H7 (cell line): ENCODE data around the gene FOXN3. TPM values are rescaled to one million over a fixed set of nuclear protein-coding genes. Genes with fewer than 3 reads are reported as not detected.

Experiments used
- DNase-seq: peaks from one replicate; pipeline ENCODE4 v3.0.0; 2012
- H3K27me3 ChIP-seq: 2 replicates; pipeline ENCODE4 v1.6.0; 2011; ENCODE audit warnings: mild to moderate bottlenecking, low read length; ENCODE audit not compliant: control insufficient read depth, insufficient read depth
- H3K36me3 ChIP-seq: replicated peaks from 2 replicates; pipeline ENCODE4 v1.5.1; 2011; ENCODE audit warnings: low read length; ENCODE audit not compliant: control insufficient read depth, insufficient read depth
- H3K4me3 ChIP-seq: 2 replicates; pipeline ENCODE4 v1.5.1; 2011; ENCODE audit warnings: low read depth, mild to moderate bottlenecking, control low read depth, low read length, moderate library complexity; ENCODE audit not compliant: insufficient read depth
- total RNA-seq: library from RNA; depleted of rRNA; stranded (reverse); fragments of >200 nt; shearing (Covaris generic); gene quantifications from 2 replicates; pipeline ENCODE4 v1.2.3, GENCODE V29; 2014

FOXN3 gene
- total RNA-seq, 1 experiment from 2014 or later = 64.6 TPM

DNA sequence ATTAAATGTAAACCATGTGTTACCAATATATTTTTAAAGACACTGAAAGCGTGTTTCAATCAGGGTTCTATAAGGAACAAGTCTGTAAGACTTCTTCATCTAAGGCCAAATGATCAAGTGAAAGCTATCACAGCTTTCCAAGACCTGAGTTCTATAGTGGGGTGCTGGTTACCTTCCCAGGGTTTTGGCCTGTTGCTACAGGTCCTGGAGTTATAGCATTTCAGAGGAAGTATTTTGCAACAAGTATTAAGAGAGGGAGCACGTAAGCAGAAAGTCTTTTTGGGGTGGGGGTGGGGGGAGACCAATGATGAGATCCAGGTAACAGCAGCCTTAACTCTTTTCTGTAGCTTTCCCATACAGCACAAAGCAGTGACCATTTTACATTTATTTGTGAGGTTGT, 43.8 kb downstream of the FOXN3 start:
- no peak overlapping the region for H3K4me3 ChIP-seq
- no peaks in the 10 kb centered on the region for H3K27me3 ChIP-seq
- no peak for DNase-seq
- H3K36me3 ChIP-seq = 0 out of 2 replicates have a peak, but pooled peaks cover 1% of the 10 kb centered on the region

DNA sequence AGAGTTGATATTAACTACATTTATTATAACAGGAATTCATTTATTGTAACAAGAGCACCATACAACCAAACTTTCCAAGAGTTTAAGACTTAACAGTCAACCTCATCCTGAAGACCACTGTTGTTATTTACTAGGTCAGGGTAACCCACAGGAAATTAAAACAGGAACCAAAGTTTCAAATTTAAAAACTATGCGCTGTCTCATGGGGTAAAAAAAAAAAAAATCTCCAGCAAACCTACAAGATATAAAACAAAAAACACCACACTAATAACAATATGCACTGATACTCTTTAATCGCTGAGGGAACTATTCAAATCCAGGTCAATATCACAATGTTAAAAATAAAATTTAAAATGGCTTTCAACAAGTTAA, 44.5 kb downstream of the FOXN3 start:
- H3K36me3 ChIP-seq = no peaks in the 10 kb centered on the region
- no peak for DNase-seq
- H3K27me3 ChIP-seq = no peaks in the 10 kb centered on the region
- H3K4me3 ChIP-seq = no peak overlapping the region

DNA sequence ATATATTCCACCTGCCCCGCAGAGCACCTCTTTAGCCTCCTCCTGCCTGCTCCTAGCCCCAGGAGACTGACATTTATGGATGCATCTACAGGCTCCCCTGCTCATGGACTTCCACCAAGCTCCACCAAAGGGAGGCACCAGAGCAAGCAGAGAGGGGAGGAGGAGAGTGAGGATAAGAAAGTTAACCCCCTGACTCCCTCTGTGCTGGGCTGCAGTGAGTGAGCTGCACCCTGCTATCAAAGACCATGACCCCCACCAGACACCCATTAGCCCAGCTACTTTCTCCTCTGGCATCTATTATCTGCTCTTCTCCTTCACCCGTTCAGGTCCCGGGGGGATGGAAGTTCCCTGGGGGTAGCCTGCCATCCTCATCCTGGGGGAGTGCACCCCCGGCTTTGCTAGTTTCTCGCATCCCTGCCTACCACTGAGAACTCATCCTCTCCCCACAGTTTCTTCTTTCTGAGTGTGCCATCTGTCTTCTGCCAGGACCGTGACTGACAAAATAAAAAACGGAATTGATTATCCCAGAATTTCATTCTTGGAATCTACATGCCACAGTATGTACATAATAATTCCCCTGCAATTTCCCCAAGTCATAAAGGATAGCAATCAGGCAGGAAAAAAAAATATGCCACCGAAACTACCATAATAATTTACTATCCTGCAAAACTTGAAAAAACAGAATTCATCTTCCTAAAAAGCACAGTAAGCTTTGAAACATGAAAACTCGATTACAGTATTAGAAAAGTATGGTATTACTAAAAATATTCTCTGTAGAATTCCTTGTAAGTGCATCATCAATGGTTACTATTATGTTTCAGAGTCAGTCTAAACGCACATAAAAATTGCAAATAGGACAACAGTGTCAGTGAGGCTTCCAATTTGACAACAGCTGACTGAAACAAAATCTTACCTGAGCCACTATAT, 45.2 kb downstream of the FOXN3 start:
- H3K4me3 ChIP-seq = no peak overlapping the region
- no peak for DNase-seq
- H3K27me3 ChIP-seq = no peaks in the 10 kb centered on the region
- H3K36me3 ChIP-seq = no peaks in the 10 kb centered on the region

DNA sequence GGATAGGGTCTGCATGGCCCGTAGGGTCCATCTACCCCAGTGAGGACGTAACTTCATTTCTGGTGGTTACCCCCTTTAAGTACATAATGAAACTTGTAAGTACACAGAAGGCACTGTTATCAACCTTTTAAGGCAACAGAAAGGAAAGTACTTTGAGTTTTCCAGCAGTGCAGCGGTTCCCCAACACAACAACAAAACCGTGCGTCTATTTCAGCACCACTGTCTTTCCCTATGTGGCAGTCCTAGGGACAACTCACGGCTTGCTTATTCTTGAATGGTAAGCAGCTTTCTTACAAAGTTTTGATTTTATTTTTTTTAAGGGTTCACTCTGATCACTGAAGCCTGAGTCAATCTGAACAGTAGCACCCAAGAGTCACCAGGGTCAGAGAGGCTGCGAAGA, 46.3 kb downstream of the FOXN3 start:
- no peaks in the 10 kb centered on the region for H3K27me3 ChIP-seq
- no peak overlapping the region for H3K4me3 ChIP-seq
- no peak for DNase-seq
- no peaks in the 10 kb centered on the region for H3K36me3 ChIP-seq

DNA sequence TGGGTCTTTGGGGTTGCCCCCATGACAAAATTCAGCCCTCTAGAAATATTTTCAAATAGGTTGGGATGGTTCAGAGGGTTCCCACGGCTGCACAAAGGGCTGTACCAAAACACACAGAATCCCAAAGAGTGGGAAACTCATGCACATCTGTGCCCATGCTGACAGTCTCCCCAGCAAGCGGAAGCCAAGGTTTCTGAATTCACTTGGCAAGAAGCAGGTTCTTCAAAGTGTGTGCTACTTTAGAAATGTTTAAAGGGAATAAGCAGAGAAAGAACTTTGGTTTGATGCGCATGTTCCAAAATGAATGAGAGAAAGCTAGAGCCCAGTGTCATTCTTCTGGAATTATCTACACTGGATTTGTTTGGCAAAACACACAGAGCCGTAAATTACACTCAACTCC, 46.7 kb downstream of the FOXN3 start:
- no peaks in the 10 kb centered on the region for H3K27me3 ChIP-seq
- no peaks in the 10 kb centered on the region for H3K36me3 ChIP-seq
- no peak overlapping the region for H3K4me3 ChIP-seq
- no peak for DNase-seq

DNA sequence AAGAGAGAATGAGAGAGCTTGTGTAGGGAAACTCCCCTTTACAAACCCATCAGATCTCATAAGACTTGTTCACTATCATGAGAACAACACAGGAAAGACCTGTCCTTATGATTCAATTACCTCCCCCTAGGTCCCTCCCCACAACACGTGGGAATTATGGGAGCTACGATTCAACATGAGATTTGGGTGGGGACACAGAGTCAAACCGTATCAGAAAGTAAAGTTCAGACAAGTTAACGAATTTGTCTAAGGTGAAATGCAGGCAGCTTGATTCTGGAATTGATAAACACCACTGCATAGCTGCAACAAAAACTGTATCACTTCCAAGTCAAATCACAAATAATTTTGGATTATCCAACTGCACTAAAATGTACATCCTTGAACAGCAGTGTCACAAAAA, 47.4 kb downstream of the FOXN3 start:
- no peak for DNase-seq
- Histone ChIP-seq H3K27me3 (no peaks in the 10 kb centered on the region), H3K36me3 (no peaks in the 10 kb centered on the region), H3K4me3 (no peak overlapping the region)

DNA sequence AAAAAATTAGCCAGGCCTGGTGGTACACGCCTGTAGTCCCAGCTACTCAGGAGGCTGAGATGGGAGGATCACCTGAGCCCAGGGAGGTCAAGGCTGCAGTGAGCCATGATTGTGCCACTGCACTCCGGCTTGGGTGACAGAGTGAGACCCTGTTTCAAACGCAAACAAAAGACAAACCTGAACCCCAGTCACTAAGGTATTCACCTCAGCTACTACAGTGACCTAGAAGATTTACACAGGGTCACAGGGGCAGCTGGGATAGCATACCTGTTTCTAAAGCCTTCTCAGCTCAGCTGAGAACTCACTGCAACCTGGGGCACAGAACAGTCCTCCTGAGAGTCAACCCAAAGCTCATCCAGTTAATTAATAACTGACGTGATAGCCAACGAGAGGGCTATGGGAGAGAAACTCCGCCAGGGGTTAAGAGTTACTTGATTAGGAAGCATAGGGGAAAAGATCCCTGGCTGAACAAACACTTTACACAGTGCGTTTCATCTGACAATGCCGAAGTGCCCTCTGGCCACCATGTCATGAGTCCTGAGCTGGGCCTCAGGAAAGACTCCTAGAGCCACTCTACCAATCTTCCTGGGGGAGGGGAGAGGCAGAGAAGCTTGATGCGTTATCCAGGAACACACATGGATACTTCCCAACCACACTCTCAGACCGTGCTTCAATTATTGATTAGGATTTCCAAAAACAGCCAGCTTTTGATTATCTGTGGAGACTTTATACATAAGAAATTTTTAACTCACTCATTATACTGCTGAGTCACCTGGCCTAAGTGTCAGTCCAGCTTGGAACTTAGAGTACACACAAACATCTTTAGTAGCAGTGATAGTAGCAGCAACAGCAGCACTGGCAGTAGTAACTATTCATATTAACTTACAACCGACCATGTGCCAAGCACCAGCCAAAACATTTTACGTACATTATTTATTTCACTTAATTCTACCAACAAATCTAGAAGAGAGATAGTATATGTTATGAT, 48.2 kb downstream of the FOXN3 start:
- H3K4me3 ChIP-seq = no peak overlapping the region
- no peaks in the 10 kb centered on the region for H3K36me3 ChIP-seq
- DNase-seq = no peak
- H3K27me3 ChIP-seq = no peaks in the 10 kb centered on the region

DNA sequence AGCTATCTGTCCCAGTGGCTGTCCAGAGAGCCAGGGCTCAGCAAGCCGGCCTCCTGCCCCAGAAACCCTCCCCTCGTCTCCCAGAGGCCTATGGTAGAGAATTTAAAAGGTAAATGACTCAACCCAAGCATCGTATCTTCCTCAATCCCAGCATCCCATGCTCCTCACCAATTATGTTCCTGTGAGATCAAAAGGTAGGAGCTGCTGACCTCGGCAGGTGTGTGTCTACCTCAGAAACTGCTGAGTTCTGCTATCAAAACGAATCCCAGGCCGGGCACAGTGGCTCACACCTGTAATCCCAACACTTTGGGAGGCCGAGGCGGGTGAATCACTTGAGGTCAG, 49.3 kb downstream of the FOXN3 start:
- H3K36me3 ChIP-seq = no peaks in the 10 kb centered on the region; the same call in 1 of the 2 replicates
- DNase-seq = no peak

DNA sequence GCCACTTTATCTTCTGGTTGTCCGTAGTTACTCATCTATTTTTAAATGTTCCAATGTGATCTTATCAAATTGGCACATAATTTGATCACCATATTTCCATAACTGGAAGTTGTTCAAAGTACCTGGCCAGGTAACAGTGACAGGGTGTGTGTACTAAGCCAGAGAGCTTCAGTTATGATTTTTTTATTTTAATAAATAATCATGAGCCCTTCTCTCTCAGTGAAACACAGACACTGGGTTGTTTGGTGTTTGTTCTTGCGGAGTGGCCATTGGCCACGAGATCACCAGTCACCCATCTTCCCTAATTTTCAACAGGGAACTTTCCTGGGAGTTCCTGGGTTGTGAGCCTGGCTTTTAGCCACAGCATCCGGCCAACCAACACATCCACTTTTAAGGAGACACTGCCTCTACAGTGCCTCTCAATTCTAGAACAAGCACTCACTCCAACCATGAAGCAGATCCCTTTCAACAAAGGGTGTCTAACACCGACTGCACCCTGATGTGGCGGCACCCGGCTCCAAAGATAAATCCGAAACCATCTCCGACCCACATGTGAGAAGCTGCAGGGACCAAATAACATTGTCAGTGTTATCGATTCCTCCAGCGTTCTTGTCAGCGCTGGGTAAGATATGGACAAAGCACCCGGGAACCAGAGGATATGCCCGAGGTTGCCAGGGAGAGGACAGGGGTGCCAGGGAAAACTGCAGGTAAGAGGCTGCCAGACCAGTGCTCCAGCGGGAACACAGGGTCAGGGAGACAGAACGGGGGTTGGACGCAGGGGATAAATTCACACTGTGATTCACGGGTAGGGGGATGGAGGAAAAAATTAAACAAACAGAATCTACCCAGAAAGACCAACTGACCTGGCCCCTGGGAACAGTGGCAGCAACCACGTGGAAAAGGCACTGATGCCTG, 49.9 kb downstream of the FOXN3 start:
- DNase-seq = no peak
- Histone ChIP-seq H3K4me3 (no peak overlapping the region), H3K36me3 (no peaks in the 10 kb centered on the region; the same call in 1 of the 2 replicates), H3K27me3 (no peaks in the 10 kb centered on the region)

More for the DNA sequence above, 49.3 kb downstream of the FOXN3 start:
- Histone ChIP-seq H3K27me3 (no peaks in the 10 kb centered on the region), H3K4me3 (no peak overlapping the region)

DNA sequence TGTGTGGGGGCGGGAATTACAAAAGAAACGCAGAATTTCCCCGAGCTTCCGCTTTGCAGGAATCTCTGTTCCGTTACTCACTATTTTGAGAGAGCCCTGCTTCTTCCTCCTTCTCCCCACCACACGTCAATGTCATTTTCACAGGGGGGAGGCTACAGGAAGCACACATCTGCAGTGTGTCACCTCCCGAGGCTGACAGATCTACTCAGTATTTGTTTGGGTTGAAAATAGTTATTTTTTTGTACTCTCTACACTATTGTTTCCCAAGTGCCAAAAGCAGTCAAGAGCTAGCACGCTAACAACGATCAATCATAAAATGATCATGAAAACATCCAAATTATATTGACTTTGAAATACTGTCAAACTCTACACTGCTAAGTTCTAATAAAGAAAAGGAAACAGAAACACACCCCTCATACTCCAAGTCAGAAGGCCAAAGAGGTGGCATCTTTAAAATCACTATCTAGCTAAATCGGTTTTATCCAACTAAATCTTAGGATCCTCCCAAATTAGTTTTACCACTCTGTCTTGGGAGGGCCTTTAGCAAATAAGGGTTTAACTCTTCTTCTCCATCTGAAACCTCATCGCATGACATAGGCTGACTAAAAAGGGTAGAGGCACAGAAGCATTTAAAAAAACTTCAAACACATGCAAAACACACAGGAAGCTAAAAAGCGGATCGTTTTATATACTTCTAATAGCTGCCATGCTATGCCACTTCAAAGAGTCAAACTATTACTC, 51.8 kb downstream of the FOXN3 start:
- no peak overlapping the region for H3K4me3 ChIP-seq
- no peaks in the 10 kb centered on the region; the same call in 1 of the 2 replicates for H3K36me3 ChIP-seq
- H3K27me3 ChIP-seq = no peaks in the 10 kb centered on the region
- DNase-seq = no peak

DNA sequence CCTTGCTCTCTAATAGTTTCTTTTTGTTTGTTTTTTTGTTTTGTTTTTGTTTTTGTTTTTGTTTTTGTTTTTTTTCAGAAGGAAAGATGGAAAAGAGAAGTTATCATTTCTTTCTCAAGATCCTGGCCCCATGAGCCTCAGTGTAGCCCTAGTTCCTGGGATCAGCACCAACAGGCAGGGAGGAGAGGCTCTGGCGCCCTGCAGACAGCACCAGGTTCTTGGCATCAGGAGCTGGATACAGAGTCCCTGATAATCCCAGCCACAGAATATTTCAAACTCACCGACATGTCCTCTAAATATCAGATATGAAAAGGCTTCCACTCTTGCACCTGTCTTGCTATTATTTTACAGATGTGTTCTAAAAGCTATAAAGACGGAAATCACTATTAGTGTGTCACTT, 52.7 kb downstream of the FOXN3 start:
- Histone ChIP-seq H3K27me3 (no peaks in the 10 kb centered on the region), H3K4me3 (no peak overlapping the region), H3K36me3 (no peaks in the 10 kb centered on the region; the same call in 1 of the 2 replicates)
- no peak for DNase-seq

DNA sequence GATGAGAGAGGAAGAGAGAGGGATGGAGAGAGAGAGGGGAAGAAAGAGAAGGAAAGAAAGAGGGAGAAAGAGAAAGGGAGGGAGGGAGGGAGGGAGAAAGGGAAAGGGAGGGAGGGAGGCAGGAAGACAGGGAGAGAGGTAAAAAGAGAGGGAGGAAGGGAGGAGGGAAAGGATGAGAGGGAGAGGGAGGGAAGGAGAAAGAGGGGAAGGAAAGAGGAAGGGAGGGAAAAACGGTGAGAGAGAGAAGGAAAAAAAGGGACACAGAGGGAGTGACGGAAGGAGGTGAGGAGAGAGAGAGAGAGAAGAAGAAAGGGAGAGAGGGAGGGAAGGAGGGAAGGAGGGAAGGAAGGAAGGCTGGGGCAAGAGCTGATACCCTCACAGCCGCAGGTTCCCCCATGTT, 56.8 kb downstream of the FOXN3 start:
- H3K4me3 ChIP-seq = no peak overlapping the region
- H3K27me3 ChIP-seq = no peaks in the 10 kb centered on the region
- DNase-seq = no peak
- H3K36me3 ChIP-seq = peaks cover 2% of the 10 kb centered on the region; the same call in 1 of the 2 replicates

DNA sequence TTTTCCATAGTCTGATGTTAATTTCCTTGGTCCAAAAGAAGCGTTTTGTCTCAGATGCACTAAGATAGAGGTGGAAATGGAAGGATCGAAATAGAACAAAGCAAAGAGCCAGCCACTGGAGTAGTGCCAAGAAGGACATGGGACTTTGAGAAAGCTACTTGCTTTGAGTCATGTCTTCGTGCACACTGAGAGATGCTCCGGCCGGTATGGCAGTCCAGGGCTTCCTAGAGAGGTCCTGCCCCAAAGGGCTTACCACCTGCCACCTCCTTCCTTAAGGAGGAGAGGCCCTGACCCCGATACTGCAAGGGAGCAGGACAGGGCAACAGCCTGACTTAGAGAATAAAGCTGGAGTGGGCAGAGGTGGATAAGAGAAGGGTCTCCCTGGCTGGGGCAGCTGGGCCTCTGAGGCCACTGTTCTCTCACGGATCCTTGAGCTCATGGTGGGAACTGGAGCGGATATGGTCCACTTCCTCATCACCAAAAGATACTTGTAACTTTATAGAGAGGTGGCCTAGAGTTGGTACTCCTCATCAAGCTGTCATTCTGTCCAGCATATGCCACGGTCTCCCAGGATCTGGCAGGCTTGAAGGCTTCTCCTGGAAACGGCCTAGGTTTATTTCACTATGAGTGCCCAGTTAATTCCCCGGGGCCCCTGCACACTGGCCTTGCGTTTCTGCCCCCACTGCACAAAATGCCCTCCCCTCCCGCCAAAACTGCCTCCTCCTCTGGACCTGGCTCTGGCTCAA, 57.4 kb downstream of the FOXN3 start:
- H3K4me3 ChIP-seq = no peak overlapping the region
- H3K27me3 ChIP-seq = no peaks in the 10 kb centered on the region
- H3K36me3 ChIP-seq = peaks cover 2% of the 10 kb centered on the region; the same call in 1 of the 2 replicates
- no peak for DNase-seq
